ENCODE measurements around the gene FBH1.
"Not testable (repeated sequence)": the region's sequence is repeated elsewhere in the genome, so short reads cannot be mapped to it uniquely, and the experiment has no call there.

The FBH1 gene

GRCh38 chr10:5854131-5854475, 35.9 kb upstream of the FBH1 start:
- DNase-seq (ENCODE audit: extremely low spot score): no peak
- CTCF ChIA-PET: interaction anchor here (1.2 kb wide), 1 partner anchor 18 kb away, joined by 3 read pairs; no protein-coding TSS in a partner anchor
- POLR2A ChIA-PET: interaction anchor here (0.8 kb wide), 1 partner anchor 9 kb away, joined by 3 read pairs; no protein-coding TSS in a partner anchor
- no peak for TF ChIP-seq CTCF (IDR thresholded peaks at IDR 0.05; ENCODE audit: control extremely low read depth, extremely low read depth, low read depth, missing control alignments)

GRCh38 chr10:5855979-5856700, 33.9 kb upstream of the FBH1 start:
- POLR2A ChIA-PET: interaction anchor here (1.1 kb wide), 1 partner anchor 12 kb away, joined by 3 read pairs; no protein-coding TSS in a partner anchor

GRCh38 chr10:5856701-5857004, 33.4 kb upstream of the FBH1 start:
- CTCF ChIA-PET: interaction anchor here (0.6 to 5.1 kb wide), 3 partner anchors 10 to 17 kb away, joined by 3 to 27 read pairs (median 3); no protein-coding TSS in a partner anchor
- no peak for TF ChIP-seq CTCF (IDR thresholded peaks at IDR 0.05; ENCODE audit: control extremely low read depth, extremely low read depth, low read depth, missing control alignments)
- DNase-seq (ENCODE audit: extremely low spot score): no peak
- POLR2A ChIA-PET: no interaction called here

More at GRCh38 chr10:5855979-5856700, 33.9 kb upstream of the FBH1 start:
- TF ChIP-seq CTCF (IDR thresholded peaks at IDR 0.05; ENCODE audit: control extremely low read depth, extremely low read depth, low read depth, missing control alignments): no peak
- CTCF ChIA-PET: interaction anchor here (0.6 to 5.1 kb wide), 4 partner anchors 10 to 41 kb away, joined by 3 to 27 read pairs (median 3); no protein-coding TSS in a partner anchor
- DNase-seq (ENCODE audit: extremely low spot score): no peak

- no peak for TF ChIP-seq CTCF (IDR thresholded peaks at IDR 0.05; ENCODE audit: control extremely low read depth, extremely low read depth, low read depth, missing control alignments)
- CTCF ChIA-PET: interaction anchor here (1.0 to 5.1 kb wide), 6 partner anchors 15 to 66 kb away, joined by 3 to 27 read pairs (median 4); partner anchors contain the start of genes ANKRD16 and FBH1
- POLR2A ChIA-PET: no interaction called here
- DNase-seq (ENCODE audit: extremely low spot score): no peak
These were observed 31.2 kb upstream of the FBH1 start for GRCh38 chr10:5858811-5859210.

- DNase-seq (ENCODE audit: extremely low spot score): no peak
- POLR2A ChIA-PET: no interaction called here
- no peak for TF ChIP-seq CTCF (IDR thresholded peaks at IDR 0.05; ENCODE audit: control extremely low read depth, extremely low read depth, low read depth, missing control alignments)
- CTCF ChIA-PET: interaction anchor here (0.8 to 5.1 kb wide), 4 partner anchors 13 to 541 kb away, joined by 3 to 27 read pairs (median 14); no protein-coding TSS in a partner anchor
These were observed 30.0 kb upstream of the FBH1 start for GRCh38 chr10:5860066-5860465.

GRCh38 chr10:5862360-5862961, 27.6 kb upstream of the FBH1 start:
- peak; percentile 86 for DNase-seq (ENCODE audit: extremely low spot score)
- TF ChIP-seq CTCF (IDR thresholded peaks at IDR 0.05; ENCODE audit: control extremely low read depth, extremely low read depth, low read depth, missing control alignments): no peak
- CTCF ChIA-PET: interaction anchor here (1.0 to 4.2 kb wide), 12 partner anchors 10 to 232 kb away, joined by 3 to 35 read pairs (median 4); no protein-coding TSS in a partner anchor
- POLR2A ChIA-PET: interaction anchor here (0.9 to 2.0 kb wide), 6 partner anchors 9 to 49 kb away, joined by 3 to 12 read pairs (median 5); partner anchors contain the start of genes ANKRD16, FBH1 and GDI2

GRCh38 chr10:5862981-5863685, 26.9 kb upstream of the FBH1 start:
- CTCF ChIA-PET: interaction anchor here (0.8 to 4.2 kb wide), 13 partner anchors 10 to 233 kb away, joined by 3 to 35 read pairs (median 4); no protein-coding TSS in a partner anchor
- DNase-seq (ENCODE audit: extremely low spot score): not testable (repeated sequence)
- POLR2A ChIA-PET: interaction anchor here (0.9 to 2.0 kb wide), 6 partner anchors 9 to 49 kb away, joined by 3 to 12 read pairs (median 5); partner anchors contain the start of genes ANKRD16, FBH1 and GDI2

- DNase-seq (ENCODE audit: extremely low spot score); POLR2A ChIA-PET; CTCF ChIA-PET: not testable (repeated sequence)
These were observed 23.5 kb upstream of the FBH1 start for GRCh38 chr10:5866451-5867081.

- CTCF ChIA-PET: interaction anchor here (1.5 kb wide), 1 partner anchor 11 kb away, joined by 3 read pairs; no protein-coding TSS in a partner anchor
- POLR2A ChIA-PET; DNase-seq (ENCODE audit: extremely low spot score): not testable (repeated sequence)
These were observed 22.9 kb upstream of the FBH1 start for GRCh38 chr10:5867091-5867615.
